Esophagus squamous epithelium (tissue), 5 donors: ENCODE measurements around the gene GRIK2. TPM values are rescaled to one million over a fixed set of nuclear protein-coding genes. Genes with fewer than 3 reads are reported as not detected.
"Not testable (repeated sequence)": the region's sequence is repeated elsewhere in the genome, so short reads cannot be mapped to it uniquely, and the experiment has no call there.

ENCODE experiments used
- DNase-seq: peaks from one replicate; lab custom pipeline; 2025; lab: John Stamatoyannopoulos, UW
- H3K27ac ChIP-seq, 4 donors: fragments of 200-600 bp; sonication (generic); one replicate each; pipeline ENCODE4 v1.5.1; 2016 to 2019; ENCODE audit warnings: mild to moderate bottlenecking in 1 of 4
- H3K27me3 ChIP-seq, 4 donors: fragments of 200-600 bp; sonication (generic); 1 replicate in 3 of 4; 2 replicates in 1 of 4; pipeline versions ENCODE4 v1.5.1 to v1.6.0; 2017 to 2021; ENCODE audit warnings: antibody characterized with exemption in 1 of 4
- H3K36me3 ChIP-seq, 3 donors: fragments of 200-600 bp; sonication (generic); one replicate each; pipeline ENCODE4 v1.5.1; 2016 to 2019
- H3K4me1 ChIP-seq, 3 donors: fragments of 200-600 bp; sonication (generic); one replicate each; pipeline ENCODE4 v1.5.1; 2017 to 2019
- H3K4me3 ChIP-seq, 4 donors: fragments of 200-600 bp; sonication (generic); 1 replicate in 3 of 4; 2 replicates in 1 of 4; pipeline ENCODE4 v1.5.1; 2016 to 2019; ENCODE audit warnings: mild to moderate bottlenecking in 2 of 4, moderate library complexity in 1 of 4
- H3K9me3 ChIP-seq, 3 donors: fragments of 200-600 bp; sonication (generic); one replicate each; pipeline ENCODE4 v1.5.1; 2016 to 2019
- CTCF ChIP-seq, 6 experiments: fragments of 450-650 bp in 4 of 6; fragments of 200-600 bp in 2 of 6; sonication (generic) in 2 of 6; IDR thresholded peaks; one replicate each; pipeline ENCODE4 v1.5.1; 2016 to 2019; ENCODE audit warnings: antibody characterized with exemption in 6 of 6, mild to moderate bottlenecking in 4 of 6, moderate library complexity in 4 of 6
- POLR2A ChIP-seq, 4 donors: fragments of 450-650 bp; IDR thresholded peaks; one replicate each; pipeline ENCODE4 v1.6.1; 2017; ENCODE audit warnings: antibody characterized with exemption in 4 of 4, mild to moderate bottlenecking in 4 of 4, moderate library complexity in 3 of 4
- WGBS, 2 donors: methylation state at CpG; one replicate each; pipeline ENCODE4 v1.1.5; 2018; 5-methylcytosine and 5-hydroxymethylcytosine counted together
- intact Hi-C: fragments of 100-400 bp; cut with DNase I; formaldehyde crosslinking; loops from one replicate; pipeline ENCODE4 v1.15.0; 2022
- total RNA-seq, 4 donors: library from RNA; depleted of rRNA; stranded (reverse); fragments of >200 nt; gene quantifications; one replicate each; pipeline ENCODE4 v1.1.0, GENCODE V29; 2016
- donor health status: DM: yes; HTN: yes; CAD: no.

The GRIK2 gene
- total RNA-seq, 4 donors from 2014 or later, result 0.19 TPM; not detected in 3

- H3K4me1 ChIP-seq, result no peaks in the 10 kb centered on the region
- TF ChIP-seq POLR2A (IDR thresholded peaks at IDR 0.05), result no peak
- no peak for TF ChIP-seq CTCF (IDR thresholded peaks at IDR 0.05)
- no peaks in the 10 kb centered on the region for H3K36me3 ChIP-seq
- WGBS, 2 donors, result 37 to 39% methylated on average over 2 of the region's 2 CpGs
- no peak for DNase-seq
- no peaks in the 10 kb centered on the region for H3K27me3 ChIP-seq
- H3K4me3 ChIP-seq, result no peak overlapping the region
- intact Hi-C loops, result no loop called here
- no peak overlapping the region for H3K27ac ChIP-seq
- no peaks in the 10 kb centered on the region for H3K9me3 ChIP-seq
Measured at GRCh38 chr6:102085257-102085656, 691.7 kb downstream of the GRIK2 start.

DNA sequence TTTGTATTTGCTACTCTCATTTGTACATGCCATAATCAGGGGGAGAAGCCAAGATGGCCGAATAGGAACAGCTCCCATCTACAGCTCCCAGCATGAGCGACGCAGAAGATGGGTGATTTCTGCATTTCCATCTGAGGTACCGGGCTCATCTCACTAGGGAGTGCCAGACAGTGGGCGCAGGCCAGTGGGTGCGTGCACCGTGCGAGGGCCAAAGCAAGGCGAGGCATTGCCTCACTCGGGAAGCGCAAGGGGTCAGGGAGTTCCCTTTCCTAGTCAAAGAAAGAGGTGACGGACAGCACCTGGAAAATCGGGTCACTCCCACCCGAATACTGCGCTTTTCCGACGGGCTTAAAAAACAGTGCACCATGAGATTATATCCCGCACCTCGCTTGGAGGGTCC, 694.7 kb downstream of the GRIK2 start:
- H3K27ac ChIP-seq, H3K9me3 ChIP-seq, H3K27me3 ChIP-seq, H3K4me3 ChIP-seq, H3K36me3 ChIP-seq, DNase-seq, H3K4me1 ChIP-seq, intact Hi-C loops: not testable (repeated sequence)
- 86 to 94% methylated on average over 15 to 19 of the region's 19 CpGs for WGBS, 2 donors

DNA sequence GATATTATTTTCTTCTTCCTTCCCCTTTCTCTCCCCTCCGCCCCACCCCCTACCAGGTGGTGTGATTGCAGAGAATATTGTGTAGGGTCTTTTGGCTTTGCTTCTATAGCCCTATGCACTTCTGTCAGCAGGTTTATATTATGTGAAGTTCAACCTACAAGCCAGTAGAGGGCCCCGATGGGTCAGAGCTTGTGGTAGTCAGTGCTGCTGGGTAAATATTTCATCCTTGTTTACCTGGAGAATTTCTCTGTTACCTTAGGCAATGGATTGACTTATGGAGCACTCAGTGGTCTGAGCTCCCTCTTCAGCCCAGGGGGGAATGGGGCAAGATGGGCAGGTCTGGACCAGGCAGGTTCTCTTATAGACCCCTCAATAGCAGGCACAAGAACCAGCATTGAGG, 720.9 kb downstream of the GRIK2 start:
- Histone ChIP-seq H3K4me3 (no peak overlapping the region), H3K27me3 (no peaks in the 10 kb centered on the region), H3K27ac (no peak overlapping the region), H3K4me1 (no peaks in the 10 kb centered on the region), H3K9me3 (no peaks in the 10 kb centered on the region), H3K36me3 (no peaks in the 10 kb centered on the region)
- intact Hi-C loops, result no loop called here
- no peak for TF ChIP-seq CTCF (IDR thresholded peaks at IDR 0.05)
- TF ChIP-seq POLR2A (IDR thresholded peaks at IDR 0.05), result no peak
- no peak for DNase-seq
- WGBS, 2 donors, result 34 to 52% methylated on average over 2 of the region's 2 CpGs

DNA sequence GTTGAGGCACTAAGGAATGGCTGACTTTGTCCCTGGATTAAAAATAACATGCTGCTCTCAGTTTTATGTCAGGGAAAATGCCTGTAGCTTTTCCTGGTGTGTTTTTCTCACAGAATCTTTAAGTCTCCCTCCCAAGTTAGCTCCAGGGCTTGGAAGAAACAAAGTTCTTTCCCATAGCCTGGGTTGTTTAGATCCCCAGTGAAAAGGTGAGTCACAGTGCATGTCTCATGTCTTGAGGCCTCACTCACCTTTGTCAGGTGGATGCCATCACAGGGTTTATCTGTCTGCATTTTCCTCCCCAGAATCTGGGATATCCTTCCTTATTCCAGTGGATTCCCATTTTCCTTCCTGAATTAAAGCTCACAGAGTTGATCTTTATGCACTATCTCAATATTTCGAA, 722.4 kb downstream of the GRIK2 start:
- DNase-seq, result no peak
- 28 to 35% methylated on average over 1 of the region's 1 CpG for WGBS, 2 donors
- Histone ChIP-seq H3K9me3 (no peaks in the 10 kb centered on the region), H3K4me1 (no peaks in the 10 kb centered on the region), H3K27ac (no peak overlapping the region), H3K27me3 (no peaks in the 10 kb centered on the region), H3K4me3 (no peak overlapping the region), H3K36me3 (no peaks in the 10 kb centered on the region)
- no peak for TF ChIP-seq POLR2A (IDR thresholded peaks at IDR 0.05)
- no peak for TF ChIP-seq CTCF (IDR thresholded peaks at IDR 0.05)
- intact Hi-C loops, result no loop called here

- H3K27ac ChIP-seq, result no peak overlapping the region
- intact Hi-C loops, result no loop called here
- H3K27me3 ChIP-seq, result no peaks in the 10 kb centered on the region
- TF ChIP-seq CTCF (IDR thresholded peaks at IDR 0.05) (no peak), POLR2A (IDR thresholded peaks at IDR 0.05) (no peak)
- DNase-seq, result no peak
- H3K4me1 ChIP-seq, result no peaks in the 10 kb centered on the region
- no peak overlapping the region for H3K4me3 ChIP-seq
- H3K36me3 ChIP-seq, result no peaks in the 10 kb centered on the region
- H3K9me3 ChIP-seq, result no peaks in the 10 kb centered on the region
- 63 to 74% methylated on average over 1 of the region's 1 CpG for WGBS, 2 donors
Measured at GRCh38 chr6:102118034-102118433, 724.5 kb downstream of the GRIK2 start.
